Measurements from ENCODE around the gene CLPTM1. TPM values are rescaled to one million over a fixed set of nuclear protein-coding genes. Genes with fewer than 3 reads are reported as not detected.

Gene CLPTM1
- total and polyA plus RNA-seq, 8 donors, result 39.3 to 152 (median 66.7) TPM

GRCh38 chr19:44949550-44949949 is 5.6 kb upstream of the CLPTM1 start:
- no peak for TF ChIP-seq EP300 (IDR thresholded peaks at IDR 0.05)
- no peak for TF ChIP-seq CTCF (IDR thresholded peaks at IDR 0.05)
- no peak for TF ChIP-seq POLR2A (IDR thresholded peaks at IDR 0.05)
- Histone ChIP-seq H3K4me3 (no peak overlapping the region), H3K27ac (no peak overlapping the region), H3K27me3 (no peaks in the 10 kb centered on the region), H3K4me1 (peaks cover 8 to 30% (median 25%) of the 10 kb centered on the region in 4 donors), H3K9me3 (no peaks in the 10 kb centered on the region), H3K36me3 (peaks cover 0 to 17% (median 17%) of the 10 kb centered on the region in 4 donors)
- no peak for DNase-seq
- intact Hi-C loops (cut with DNase I; ENCODE audit: low total_unique reads), result loop anchor here (5.0 kb wide), 1 partner anchor 47 kb away; no protein-coding TSS in a partner anchor
- 75 to 96% (median 81%) methylated on average over 9 of the region's 9 CpGs for WGBS, 5 donors

- WGBS, 5 donors, result 38 to 56% (median 41%) methylated on average over 13 of the region's 13 CpGs
- no peak for TF ChIP-seq POLR2AphosphoS5 (IDR thresholded peaks at IDR 0.05)
- peak in 5 of 7 experiments; percentile 64 to 97 (median 83) for TF ChIP-seq CTCF (IDR thresholded peaks at IDR 0.05)
- H3K9me3 ChIP-seq, result no peaks in the 10 kb centered on the region
- H3K4me1 ChIP-seq, result peaks cover 16 to 38% (median 36%) of the 10 kb centered on the region in 4 donors
- peak; percentile 67 to 90 for DNase-seq
- no peaks in the 10 kb centered on the region for H3K27me3 ChIP-seq
- peaks cover 0 to 17% (median 17%) of the 10 kb centered on the region in 4 donors for H3K36me3 ChIP-seq
- H3K27ac ChIP-seq, result peak overlapping the region in 3 of 5 donors; percentile 10 to 34 (median 27)
- intact Hi-C loops (cut with DNase I; ENCODE audit: low total_unique reads), result no loop called here
- no peak overlapping the region for H3K4me3 ChIP-seq
Observed at GRCh38 chr19:44951179-44952159, 3.7 kb upstream of the CLPTM1 start.

- Histone ChIP-seq H3K36me3 (peaks cover 0 to 16% (median 15%) of the 10 kb centered on the region in 4 donors), H3K27me3 (no peaks in the 10 kb centered on the region), H3K4me3 (peak overlapping the region; percentile 98 to 100 (median 98)), H3K27ac (peak overlapping the region; percentile 86 to 96 (median 92)), H3K9me3 (no peaks in the 10 kb centered on the region), H3K4me1 (peaks cover 29 to 66% (median 58%) of the 10 kb centered on the region in 4 donors)
- 18 to 35% (median 28%) methylated on average over 13 of the region's 13 CpGs for WGBS, 5 donors
- DNase-seq, result no peak
- intact Hi-C loops (cut with DNase I; ENCODE audit: low total_unique reads), result no loop called here
- TF ChIP-seq EP300 (IDR thresholded peaks at IDR 0.05), result no peak
- no peak for TF ChIP-seq POLR2AphosphoS5 (IDR thresholded peaks at IDR 0.05)
- TF ChIP-seq CTCF (IDR thresholded peaks at IDR 0.05), result no peak
- no peak for TF ChIP-seq POLR2A (IDR thresholded peaks at IDR 0.05)
Observed at GRCh38 chr19:44954278-44954648, 917 bp upstream of the CLPTM1 start.

- Histone ChIP-seq H3K36me3 (peaks cover 0 to 13% (median 9%) of the 10 kb centered on the region in 4 donors), H3K27me3 (no peaks in the 10 kb centered on the region), H3K4me3 (peak overlapping the region; percentile 98 to 100 (median 98)), H3K4me1 (peaks cover 27 to 80% (median 61%) of the 10 kb centered on the region in 4 donors), H3K27ac (peak overlapping the region; percentile 59 to 96 (median 92)), H3K9me3 (no peaks in the 10 kb centered on the region)
- no peak for TF ChIP-seq CTCF (IDR thresholded peaks at IDR 0.05)
- TF ChIP-seq EP300 (IDR thresholded peaks at IDR 0.05), result no peak
- no peak for TF ChIP-seq POLR2A (IDR thresholded peaks at IDR 0.05)
- TF ChIP-seq POLR2AphosphoS5 (IDR thresholded peaks at IDR 0.05), result no peak
- intact Hi-C loops (cut with DNase I; ENCODE audit: low total_unique reads), result no loop called here
- 2 to 4% (median 3%) methylated on average over 26 to 40 of the region's 40 CpGs for WGBS, 5 donors
- no peak for DNase-seq
Observed at GRCh38 chr19:44955505-44956439, 592 bp downstream of the CLPTM1 start.

All from stomach (tissue), 9 donors.